A673 (cell line): ENCODE results near the gene POLR3F. TPM values are rescaled to one million over a fixed set of nuclear protein-coding genes. Genes with fewer than 3 reads are reported as not detected.

ENCODE experiments used
- BruUV-seq: library from RNA; stranded (reverse); fragments of 400-500 nt; replicated peaks from 2 replicates; lab custom pipeline; 2021; lab: Mats Ljungman, UMichigan
- CTCF ChIA-PET: fragments of 300-600 bp; sonication (Branson Sonifier 250); formaldehyde crosslinking; loops from one replicate; lab custom pipeline; 2022; ENCODE audit warnings: antibody characterized with exemption; lab: Charles Lee
- POLR2A ChIA-PET: fragments of 300-600 bp; sonication (Branson Sonifier 250); formaldehyde crosslinking; loops from one replicate; lab custom pipeline; 2022; ENCODE audit warnings: antibody characterized with exemption; ENCODE audit not compliant: low non-redundant PET; lab: Charles Lee
- DNase-seq: peaks from one replicate; pipeline ENCODE4 v3.0.0-alpha.2; 2015; ENCODE audit warnings: low spot score
- H3K27ac ChIP-seq: fragments of 200-600 bp; sonication (generic); 2 replicates; pipeline ENCODE4 v1.5.1; 2016; ENCODE audit warnings: mixed run types, low read depth, mild to moderate bottlenecking, mixed read lengths, antibody characterized with exemption, low read length; ENCODE audit not compliant: poor library complexity, severe bottlenecking
- H3K27me3 ChIP-seq: fragments of 200-600 bp; sonication (generic); replicated peaks from 2 replicates; pipeline ENCODE4 v1.6.1; 2017; ENCODE audit warnings: mixed run types, low read depth, mild to moderate bottlenecking, mixed read lengths, antibody characterized with exemption, low read length; ENCODE audit not compliant: insufficient read depth, poor library complexity
- H3K36me3 ChIP-seq: fragments of 200-600 bp; sonication (generic); 2 replicates; pipeline ENCODE4 v1.6.1; 2016; ENCODE audit warnings: mixed run types, mild to moderate bottlenecking, mixed read lengths, antibody characterized with exemption, low read length; ENCODE audit not compliant: insufficient read depth, poor library complexity, severe bottlenecking
- H3K4me1 ChIP-seq: fragments of 200-600 bp; sonication (generic); 2 replicates; pipeline ENCODE4 v1.6.1; 2017; ENCODE audit warnings: mixed run types, mild to moderate bottlenecking, mixed read lengths, antibody characterized with exemption, low read length; ENCODE audit not compliant: insufficient read depth, poor library complexity, severe bottlenecking
- H3K4me3 ChIP-seq: fragments of 200-600 bp; sonication (generic); 2 replicates; pipeline ENCODE4 v1.5.1; 2016; ENCODE audit warnings: low read depth, mixed run types, mild to moderate bottlenecking, mixed read lengths, low read length; ENCODE audit not compliant: poor library complexity, severe bottlenecking
- H3K9me3 ChIP-seq: fragments of 200-600 bp; sonication (generic); 2 replicates; pipeline ENCODE4 v1.6.1; 2016; ENCODE audit warnings: mixed run types, low read depth, mild to moderate bottlenecking, mixed read lengths, antibody characterized with exemption, low read length; ENCODE audit not compliant: poor library complexity, severe bottlenecking
- CTCF ChIP-seq: fragments of 300-800, 200-600 bp; sonication (generic); conservative IDR thresholded peaks from 2 replicates; pipeline ENCODE4 v1.5.1; 2017; ENCODE audit warnings: low read depth, mild to moderate bottlenecking, antibody characterized with exemption, low read length, moderate library complexity, mixed read lengths
- EZH2 ChIP-seq: fragments of 200-600 bp; sonication (generic); IDR thresholded peaks from 2 replicates; pipeline ENCODE4 v1.6.1; 2017; ENCODE audit warnings: borderline replicate concordance, low read depth, mild to moderate bottlenecking, mixed read lengths, antibody characterized with exemption, low read length; ENCODE audit not compliant: poor library complexity, severe bottlenecking
- intact Hi-C: fragments of 100-400 bp; cut with micrococcal nuclease; formaldehyde crosslinking; loops from one replicate; pipeline ENCODE4 v1.10.0; 2022; ENCODE audit not compliant: unreplicated experiment
- total RNA-seq: library from RNA; stranded (reverse); gene quantifications from 2 replicates; pipeline ENCODE4 v1.2.3, GENCODE V29; 2021

The POLR3F gene
- total RNA-seq, 1 experiment from 2014 or later: 22.1 TPM

GRCh38 chr20:18477218-18477617 lies 10.0 kb downstream of the POLR3F start:
- CTCF ChIA-PET: no interaction called here
- POLR2A ChIA-PET: no interaction called here

GRCh38 chr20:18477821-18478220 lies 10.6 kb downstream of the POLR3F start:
- no peaks in the 10 kb centered on the region for H3K9me3 ChIP-seq
- no peak overlapping the region for H3K4me3 ChIP-seq
- H3K27ac ChIP-seq: no peak overlapping the region
- H3K4me1 ChIP-seq: no peaks in the 10 kb centered on the region
- H3K36me3 ChIP-seq: peaks cover 52% of the 10 kb centered on the region
- ChIA-PET CTCF (no interaction called here), POLR2A (interaction anchor here (0.5 kb wide), 1 partner anchor 31 kb away, joined by 5 read pairs; no protein-coding TSS in a partner anchor)
- no peaks in the 10 kb centered on the region for H3K27me3 ChIP-seq
- TF ChIP-seq EZH2: no peak
- no peak for TF ChIP-seq CTCF
- intact Hi-C loops: no loop called here
- no peak for DNase-seq
- no TSS peak for BruUV-seq

More at GRCh38 chr20:18477218-18477617, 10.0 kb downstream of the POLR3F start:
- no TSS peak for BruUV-seq
- H3K9me3 ChIP-seq: no peaks in the 10 kb centered on the region
- no peaks in the 10 kb centered on the region for H3K4me1 ChIP-seq
- no peaks in the 10 kb centered on the region for H3K27me3 ChIP-seq
- no peak overlapping the region for H3K27ac ChIP-seq
- DNase-seq: no peak
- no peak overlapping the region for H3K4me3 ChIP-seq
- TF ChIP-seq EZH2 (no peak), CTCF (no peak)
- intact Hi-C loops: no loop called here
- peaks cover 47% of the 10 kb centered on the region for H3K36me3 ChIP-seq

DNA sequence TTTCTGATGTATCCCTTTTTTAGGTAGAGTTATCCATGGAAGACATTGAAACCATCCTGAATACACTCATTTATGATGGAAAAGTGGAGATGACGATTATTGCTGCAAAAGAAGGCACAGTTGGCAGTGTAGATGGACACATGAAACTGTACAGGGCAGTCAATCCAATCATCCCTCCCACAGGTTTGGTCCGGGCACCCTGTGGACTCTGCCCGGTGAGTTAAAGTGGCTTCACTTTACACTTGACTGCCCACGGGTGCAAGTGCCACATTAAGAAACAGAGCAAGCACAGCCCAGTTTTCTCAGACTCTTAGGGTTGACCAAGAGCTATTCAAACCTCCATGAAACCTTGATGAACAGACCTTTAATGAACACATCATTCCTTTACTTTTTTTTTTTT lies 14.4 kb downstream of the POLR3F start:
- no peak for DNase-seq
- CTCF ChIA-PET: no interaction called here
- Histone ChIP-seq H3K4me3 (no peak overlapping the region), H3K4me1 (no peaks in the 10 kb centered on the region), H3K36me3 (peaks cover 44% of the 10 kb centered on the region), H3K9me3 (no peaks in the 10 kb centered on the region), H3K27me3 (no peaks in the 10 kb centered on the region), H3K27ac (no peak overlapping the region)
- intact Hi-C loops: no loop called here
- BruUV-seq: no TSS peak
- no peak for TF ChIP-seq EZH2
- no peak for TF ChIP-seq CTCF
- POLR2A ChIA-PET: no interaction called here
